ENCODE results near the gene SLC30A10.
"Not testable (repeated sequence)": the region's sequence is repeated elsewhere in the genome, so short reads cannot be mapped to it uniquely, and the experiment has no call there.

Gene SLC30A10

GRCh38 chr1:219927956-219928790 is at the start of gene SLC30A10:
Gene SLC30A10, minus strand, starts transcription at chr1:219928557. Its CDS starts 117 bp downstream, at chr1:219928440.
- DNase-seq, result no peak

DNA sequence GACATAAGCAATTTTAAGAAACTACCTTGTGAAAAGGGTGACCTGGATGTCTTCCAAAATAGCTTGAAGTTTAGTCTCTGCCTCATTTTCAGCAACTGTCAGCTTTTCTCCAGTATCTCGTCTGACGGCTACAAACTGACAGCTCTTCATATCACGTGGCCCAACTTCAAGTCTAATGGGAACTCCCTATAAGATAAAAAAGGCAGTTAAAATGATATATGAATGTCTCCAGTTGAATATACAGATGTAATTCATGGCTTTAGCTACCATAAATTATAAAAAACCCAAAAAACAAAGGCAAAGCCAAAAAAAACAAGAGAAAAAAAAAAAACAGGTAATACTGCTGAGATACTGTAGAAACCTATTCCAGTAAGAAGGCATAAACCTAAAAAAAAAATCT is 44.9 kb upstream of the SLC30A10 start:
- DNase-seq, result no peak

DNA sequence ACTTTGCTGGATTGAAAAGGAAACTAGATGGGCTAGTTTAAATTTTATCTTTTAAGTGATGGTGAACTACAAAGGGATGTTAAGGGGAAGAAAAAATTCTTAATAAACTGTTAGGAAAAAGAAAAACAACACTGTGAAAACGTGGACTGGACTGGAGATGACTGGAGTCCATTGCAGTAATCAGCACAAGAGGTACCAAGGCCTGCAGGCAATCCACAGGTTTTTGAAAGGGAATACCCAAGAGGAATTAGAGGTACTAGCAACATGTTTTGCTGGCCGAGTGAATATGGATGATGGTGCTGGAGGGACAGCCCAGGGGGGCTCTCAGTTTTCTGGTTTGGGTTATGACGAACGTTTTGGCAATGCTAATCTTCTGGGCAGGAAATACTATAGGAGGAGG is 39.0 kb upstream of the SLC30A10 start:
- no peak for DNase-seq

- no peak for DNase-seq
These were observed 37.7 kb upstream of the SLC30A10 start for GRCh38 chr1:219966071-219966349.

DNA sequence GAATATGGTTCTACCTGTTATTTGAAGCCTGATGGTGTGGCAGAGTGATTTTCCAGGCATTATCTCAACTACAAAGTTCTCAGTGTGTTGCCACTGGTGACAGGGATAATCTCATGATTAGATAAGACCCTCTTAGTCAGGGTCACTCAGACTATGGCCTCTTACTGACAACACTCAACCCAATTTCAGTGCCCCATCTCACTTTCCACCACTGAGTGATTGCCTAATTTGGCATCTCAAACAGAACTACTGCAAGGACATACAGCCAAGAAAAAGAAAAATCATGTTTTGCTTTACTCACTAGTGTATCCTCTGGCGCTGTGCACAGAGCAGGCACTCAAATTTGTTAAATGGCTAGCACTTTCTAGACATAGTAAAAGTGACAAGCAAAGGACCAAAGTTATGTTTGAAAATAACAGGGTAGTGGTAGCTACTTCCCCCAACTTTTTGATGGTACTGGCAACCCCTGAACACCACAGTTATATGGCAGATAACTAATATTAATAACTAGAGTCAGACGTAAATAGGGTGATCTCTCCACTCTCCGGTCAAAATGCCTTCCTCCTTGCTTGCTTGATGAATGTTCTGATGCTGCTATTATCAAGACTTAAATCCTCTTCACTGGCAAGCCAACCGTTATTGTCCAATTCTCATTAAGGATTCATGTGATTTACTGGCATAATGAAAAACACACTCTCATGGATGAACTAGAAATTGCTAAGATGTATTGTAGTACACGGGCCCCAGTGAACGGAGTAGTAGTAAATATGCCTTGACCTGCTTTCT is 37.1 kb upstream of the SLC30A10 start:
- DNase-seq, result no peak

DNA sequence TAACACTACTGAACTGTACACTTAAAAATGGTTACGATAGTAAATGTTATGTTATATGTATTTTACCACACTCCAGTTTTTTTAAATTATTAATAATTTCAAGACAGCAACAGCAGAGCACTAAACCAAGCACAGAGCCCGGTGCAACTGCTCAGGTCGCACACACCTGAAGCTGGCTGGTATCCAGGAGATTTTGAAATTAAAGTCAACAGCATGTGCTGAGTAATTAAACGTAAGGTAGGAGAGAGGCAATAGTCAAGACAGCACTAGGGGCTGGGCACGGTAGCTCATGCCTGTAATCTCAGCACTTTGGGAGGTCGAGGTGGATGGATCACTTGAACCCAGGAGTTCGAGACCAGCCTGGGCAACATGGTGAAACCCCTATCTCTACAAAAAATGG is 35.1 kb upstream of the SLC30A10 start:
- no peak for DNase-seq

GRCh38 chr1:219961684-219962083 is 33.3 kb upstream of the SLC30A10 start:
- DNase-seq, result no peak

DNA sequence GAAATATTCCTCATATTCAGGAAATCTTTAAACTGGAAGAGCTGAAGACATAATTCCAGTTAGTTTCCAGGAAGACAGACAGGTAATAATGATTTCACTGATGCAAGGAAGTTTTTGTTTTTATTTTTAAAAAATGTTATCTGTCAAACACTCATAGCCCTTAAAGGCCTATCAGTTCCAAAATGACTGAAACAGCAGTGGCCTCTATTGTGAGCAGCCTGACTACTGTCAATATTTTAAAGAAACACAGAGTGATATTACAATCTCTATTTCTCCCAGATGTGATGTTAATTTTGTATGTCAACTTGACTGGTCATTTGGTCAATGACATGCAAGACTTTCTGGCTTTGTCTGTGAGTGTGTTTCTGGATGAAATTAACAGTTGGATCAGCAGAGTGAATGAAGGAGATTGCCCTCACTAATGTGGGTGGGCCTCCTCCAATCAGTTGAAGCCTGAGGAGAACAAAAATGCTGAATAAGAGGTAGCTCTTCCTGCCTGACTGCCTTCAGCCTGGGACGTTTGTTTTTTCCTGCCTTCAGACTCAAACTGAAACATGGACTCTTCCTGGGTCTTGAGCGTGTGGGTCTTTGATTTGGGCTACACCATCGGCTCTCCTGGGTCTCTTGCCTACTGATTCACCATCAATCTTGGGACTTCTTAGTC is 31.3 kb upstream of the SLC30A10 start:
- DNase-seq, result no peak

DNA sequence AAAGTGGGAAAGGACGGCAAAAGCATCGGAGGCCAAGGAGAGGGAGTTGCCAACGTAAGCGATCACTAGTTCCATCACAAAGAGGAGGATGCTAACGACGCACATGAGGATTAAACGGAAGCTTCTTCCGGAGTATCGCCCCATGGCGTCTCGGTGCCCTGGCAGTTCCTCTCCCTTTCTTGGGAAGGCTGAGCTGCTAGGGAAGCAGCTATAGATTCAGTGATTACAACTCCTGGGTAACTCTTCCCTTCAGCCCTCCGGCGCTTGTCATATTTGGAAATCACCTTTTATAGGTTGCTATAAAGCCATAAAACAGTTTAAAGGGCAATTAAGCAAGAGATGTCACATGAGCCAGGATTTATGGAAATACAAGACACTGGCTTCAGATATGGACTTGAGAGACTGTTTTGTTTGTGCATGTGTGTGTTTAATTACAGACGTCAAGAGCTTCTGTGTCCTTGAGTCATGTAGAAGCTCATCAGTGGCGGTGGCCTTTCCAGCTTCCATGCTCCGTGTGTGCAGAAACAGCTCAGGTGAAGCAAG is 30.6 kb upstream of the SLC30A10 start:
- DNase-seq, result no peak

GRCh38 chr1:219954736-219955421 is 26.5 kb upstream of the SLC30A10 start:
- no peak for DNase-seq

DNA sequence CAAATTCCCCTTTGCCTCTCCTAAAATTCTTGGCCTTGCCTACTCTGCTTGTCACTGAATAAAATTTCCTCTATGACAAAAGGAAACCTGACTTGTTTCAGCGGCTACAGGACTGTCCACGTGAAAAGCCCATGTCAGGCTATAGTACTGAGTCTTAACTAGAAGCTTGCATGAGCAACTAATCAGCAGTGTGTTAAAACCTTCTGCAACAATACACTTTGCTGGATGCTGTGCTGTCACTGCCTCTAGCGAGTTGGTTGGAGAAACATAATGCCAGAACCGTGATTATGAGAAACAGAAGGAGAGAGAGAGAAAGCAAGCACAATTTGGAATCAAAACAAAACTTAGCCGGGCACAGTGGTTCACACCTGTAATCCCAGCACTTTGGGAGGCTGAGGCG is 25.7 kb upstream of the SLC30A10 start:
- DNase-seq, result no peak

DNA sequence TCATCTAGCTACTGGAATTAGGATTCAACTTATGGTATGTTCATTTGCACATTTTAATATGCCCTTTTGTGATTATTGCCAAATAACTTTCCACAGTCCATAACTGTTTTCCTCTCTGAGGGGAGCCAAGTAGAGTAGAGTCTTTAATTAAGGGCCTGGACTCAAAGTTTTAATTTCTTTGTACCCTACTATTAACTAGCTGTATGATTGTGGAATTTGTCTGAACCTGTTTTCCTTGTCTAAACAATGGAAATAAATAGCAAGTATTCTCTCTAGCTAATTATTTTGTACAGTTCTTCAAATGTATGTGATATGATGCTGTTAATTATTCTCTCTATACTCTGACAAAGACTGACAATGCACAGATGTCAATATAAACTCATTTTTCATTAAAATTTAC is 24.0 kb upstream of the SLC30A10 start:
- DNase-seq, result no peak

DNA sequence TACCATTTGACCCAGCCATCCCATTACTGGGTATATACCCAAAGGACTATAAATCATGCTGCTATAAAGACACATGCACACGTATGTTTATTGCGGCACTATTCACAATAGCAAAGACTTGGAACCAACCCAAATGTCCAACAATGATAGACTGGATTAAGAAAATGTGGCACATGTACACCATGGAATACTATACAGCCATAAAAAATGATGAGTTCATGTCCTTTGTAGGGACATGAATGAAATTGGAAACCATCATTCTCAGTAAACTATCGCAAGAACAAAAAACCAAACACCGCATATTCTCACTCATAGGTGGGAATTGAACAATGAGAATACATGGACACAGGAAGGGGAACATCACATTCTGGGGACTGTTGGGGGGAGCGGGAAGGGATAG is 20.9 kb upstream of the SLC30A10 start:
- DNase-seq, result not testable (repeated sequence)

DNA sequence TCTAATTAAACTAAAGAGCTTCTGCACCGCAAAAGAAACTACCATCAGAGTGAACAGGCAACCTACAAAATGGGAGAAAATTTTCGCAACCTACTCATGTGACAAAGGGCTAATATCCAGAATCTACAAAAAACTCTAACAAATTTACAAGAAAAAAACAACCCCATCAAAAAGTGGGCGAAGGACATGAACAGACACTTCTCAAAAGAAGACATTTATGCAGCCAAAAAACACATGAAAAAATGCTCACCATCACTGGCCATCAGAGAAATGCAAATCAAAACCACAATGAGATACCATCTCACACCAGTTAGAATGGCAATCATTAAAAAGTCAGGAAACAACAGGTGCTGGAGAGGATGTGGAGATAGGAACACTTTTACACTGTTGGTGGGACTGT is 20.4 kb upstream of the SLC30A10 start:
- not testable (repeated sequence) for DNase-seq

DNA sequence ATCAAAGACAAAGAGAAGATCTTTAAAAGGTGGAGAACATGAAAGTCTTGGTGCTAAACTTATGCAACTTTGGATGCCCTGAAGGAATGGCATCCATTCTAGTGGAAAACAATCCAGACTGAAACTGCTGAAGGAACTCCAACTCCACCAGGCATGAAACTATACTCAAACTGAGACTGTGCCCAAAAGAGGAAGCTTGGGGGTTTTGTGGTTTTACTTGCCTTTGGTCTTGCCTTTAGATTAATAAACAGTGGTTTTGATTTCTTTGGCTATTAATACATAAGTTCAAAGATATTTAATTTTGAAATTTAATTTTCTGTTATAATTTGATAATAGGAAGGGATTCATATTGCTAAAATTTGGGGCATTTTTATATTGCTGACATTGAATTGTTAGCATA is 17.4 kb upstream of the SLC30A10 start:
- DNase-seq, result no peak

DNA sequence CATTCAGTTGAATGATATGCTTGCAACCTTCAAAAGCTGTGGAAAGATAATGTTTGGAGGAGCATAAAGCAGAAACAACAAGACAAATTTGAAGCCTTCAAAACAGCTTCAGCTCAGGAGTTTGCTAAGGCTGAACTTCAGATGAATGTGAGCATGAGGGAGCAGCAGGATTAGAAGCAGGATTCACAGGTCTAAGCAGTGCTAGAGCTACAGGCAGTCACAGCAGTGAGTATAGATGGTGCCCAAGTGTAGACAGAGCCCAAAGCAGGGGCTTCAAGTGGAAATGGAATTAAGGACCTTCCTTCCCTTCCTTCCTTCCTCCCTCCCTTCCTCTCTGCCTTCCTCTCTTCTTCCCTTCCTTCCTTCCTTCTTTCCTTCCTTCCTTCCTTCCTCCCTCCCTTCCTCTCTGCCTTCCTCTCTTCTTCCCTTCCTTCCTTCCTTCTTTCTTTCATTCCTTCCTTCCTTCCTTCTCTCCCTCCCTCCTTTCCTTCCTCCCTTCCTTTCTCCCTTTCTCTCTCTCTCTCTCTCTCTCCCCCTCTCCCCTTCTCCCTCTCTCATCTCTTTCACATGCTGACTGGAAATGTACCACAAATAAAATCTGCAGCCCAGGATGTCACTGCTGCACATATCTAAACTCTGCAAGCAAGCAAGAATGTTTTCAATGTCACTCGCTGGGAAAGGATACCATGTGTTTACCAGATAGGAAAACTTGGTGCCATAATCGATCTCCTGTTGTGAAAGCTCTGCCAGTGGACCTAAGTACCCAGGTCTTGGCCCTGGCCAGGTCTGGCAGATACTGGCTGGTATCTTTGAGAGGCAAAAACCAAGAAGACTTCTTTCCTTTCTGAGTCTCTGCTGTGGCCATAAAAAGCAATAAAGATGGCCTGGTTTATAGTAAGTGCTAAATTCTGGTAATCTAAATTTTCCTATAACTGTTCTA is 13.1 kb upstream of the SLC30A10 start:
- no peak for DNase-seq

DNA sequence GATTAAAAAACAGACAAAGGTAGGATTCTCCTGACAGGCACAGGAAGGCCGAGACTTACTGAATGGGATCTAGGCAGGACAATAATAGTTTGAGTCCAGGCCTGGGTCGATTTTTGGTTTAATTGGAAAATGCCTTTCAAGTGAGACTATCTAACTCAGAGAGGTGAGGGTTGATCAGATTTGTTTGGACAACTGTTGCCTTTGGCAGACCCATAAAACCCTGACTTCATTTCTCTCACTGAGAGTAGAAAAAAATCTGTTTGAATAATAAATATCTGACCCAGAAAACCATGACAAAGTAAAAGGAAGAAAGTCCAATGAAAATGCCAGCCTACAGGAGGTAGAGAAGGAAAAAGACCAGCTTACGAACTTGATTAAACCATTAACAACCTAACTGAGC is 12.3 kb upstream of the SLC30A10 start:
- DNase-seq, result no peak

DNA sequence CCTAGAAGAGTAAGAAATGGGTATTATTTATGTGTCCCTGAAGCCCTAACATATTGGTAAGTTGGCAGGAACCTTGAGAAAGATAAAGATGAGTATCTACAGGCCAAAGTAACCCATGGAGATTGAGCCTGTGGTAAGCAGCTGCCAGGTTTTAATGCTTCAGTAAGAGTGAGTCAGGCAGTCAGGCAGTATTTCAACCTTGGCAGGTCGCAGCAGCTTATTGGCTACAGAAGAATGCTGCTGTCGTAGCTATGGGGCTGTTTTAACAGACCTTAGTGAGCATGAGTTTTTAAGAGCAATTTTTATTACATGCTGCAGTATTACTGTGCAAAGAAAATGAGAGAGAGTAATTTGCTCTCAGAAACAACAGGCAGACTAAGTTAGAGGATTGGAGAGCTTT is 10.3 kb upstream of the SLC30A10 start:
- DNase-seq, result no peak

DNA sequence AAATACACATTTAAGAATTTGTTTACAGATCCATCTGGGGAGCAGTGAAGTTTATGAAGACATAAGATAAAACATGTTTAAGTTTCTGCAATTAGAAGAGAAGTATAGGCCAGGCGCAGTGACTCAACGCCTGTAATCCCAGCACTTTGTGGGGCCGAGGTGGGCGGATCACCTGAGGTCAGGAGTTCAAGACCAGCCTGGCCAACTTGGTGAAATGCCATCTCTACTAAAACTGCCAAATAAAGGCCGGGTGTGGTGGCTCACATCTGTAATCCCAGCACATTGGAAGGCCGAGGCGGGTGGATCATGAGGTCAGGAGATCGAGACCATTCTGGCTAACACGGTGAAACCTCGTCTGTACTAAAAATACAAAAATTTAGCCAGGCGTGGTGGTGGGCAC is 5.4 kb upstream of the SLC30A10 start:
- DNase-seq, result not testable (repeated sequence)

DNA sequence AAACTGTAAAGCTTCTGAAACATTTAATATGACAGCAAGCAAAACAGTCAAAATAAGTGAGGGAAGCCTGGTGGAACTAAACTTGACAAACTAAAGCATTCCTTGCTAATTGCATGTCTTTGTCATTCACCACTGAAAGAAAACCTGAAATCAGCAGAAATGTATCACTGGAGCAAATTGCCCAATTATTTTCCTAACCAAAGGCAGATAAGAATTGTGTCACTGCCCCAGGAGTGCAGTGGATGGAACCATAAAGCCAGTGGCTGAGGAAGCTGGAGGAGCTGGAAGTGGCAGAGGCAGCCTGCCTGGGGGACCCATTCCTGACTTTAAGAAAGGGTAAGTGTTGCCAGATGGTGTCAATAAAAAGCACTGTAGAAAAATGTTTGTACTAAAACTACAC is 2.7 kb upstream of the SLC30A10 start:
- no peak for DNase-seq

GRCh38 chr1:219928791-219929118 is 398 bp upstream of the SLC30A10 start:
- DNase-seq, result peak; percentile 4
